HG02970 (cell line): ENCODE results near the gene TINCR.

Experiments
- ATAC-seq: cut with Tn5 transposase; IDR thresholded peaks from one replicate; pipeline ENCODE4 v1.9.1; 2021; ENCODE audit warnings: mild to moderate bottlenecking, moderate library complexity, moderate number of reproducible peaks; ENCODE audit not compliant: unreplicated experiment, low FRiP score

Gene TINCR

DNA sequence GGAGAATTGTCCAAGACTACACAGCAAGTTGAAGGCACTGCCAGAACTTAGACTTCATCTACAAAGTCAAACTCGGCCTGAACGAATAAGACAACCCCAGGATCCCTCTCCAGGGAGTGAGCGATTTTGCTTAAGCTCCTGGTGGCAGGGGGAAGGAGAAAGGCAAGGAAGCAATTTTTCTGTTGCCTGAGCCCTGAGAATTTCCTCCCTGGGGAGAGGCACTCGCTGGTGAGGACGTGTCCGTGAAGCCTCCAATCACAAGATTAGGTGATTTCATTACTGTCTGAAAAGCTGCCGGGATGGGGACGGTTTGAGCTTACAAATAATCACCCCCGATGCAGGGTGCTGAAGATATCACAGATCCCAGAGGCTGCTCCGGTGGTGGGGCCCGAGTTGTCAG lies 45.6 kb downstream of the TINCR start:
- no peak for ATAC-seq

DNA sequence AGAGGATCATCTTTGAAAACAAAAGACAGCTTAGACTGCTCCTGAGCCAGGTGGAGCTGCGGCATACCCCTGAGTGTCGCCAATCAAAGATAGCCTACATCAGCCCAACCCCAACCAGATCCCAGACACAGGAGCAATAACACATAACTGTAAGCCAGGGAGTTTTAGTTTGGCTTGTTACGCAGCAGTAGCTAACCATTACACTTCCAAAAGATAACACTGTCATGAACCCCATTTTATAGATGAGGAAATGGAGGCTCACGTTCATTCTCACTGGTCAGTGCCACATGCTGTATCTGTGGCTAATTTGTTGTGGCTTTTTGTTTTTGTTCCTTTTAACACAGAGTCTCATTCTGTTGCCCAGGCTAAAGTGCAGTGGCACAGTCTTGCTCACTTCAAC lies 47.3 kb downstream of the TINCR start:
- no peak for ATAC-seq

DNA sequence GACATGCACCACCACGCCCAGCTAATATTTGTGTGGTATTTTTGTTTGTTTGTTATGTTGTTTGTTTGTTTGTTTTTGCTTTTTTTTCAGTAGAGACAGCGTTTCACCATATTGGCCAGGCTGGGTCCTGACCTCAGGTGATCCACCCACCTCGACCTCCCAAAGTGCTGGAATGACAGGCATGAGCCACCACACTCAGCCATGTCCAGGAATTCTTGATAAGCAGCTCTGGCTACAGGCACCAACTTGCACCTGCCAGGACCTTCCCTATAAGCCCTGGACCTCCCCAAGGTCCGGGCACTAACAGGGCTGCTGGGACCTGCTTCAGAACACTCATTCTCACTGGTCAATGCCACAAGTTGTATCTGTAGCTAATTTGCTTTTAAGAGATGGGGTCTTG lies 48.7 kb downstream of the TINCR start:
- ATAC-seq = no peak

DNA sequence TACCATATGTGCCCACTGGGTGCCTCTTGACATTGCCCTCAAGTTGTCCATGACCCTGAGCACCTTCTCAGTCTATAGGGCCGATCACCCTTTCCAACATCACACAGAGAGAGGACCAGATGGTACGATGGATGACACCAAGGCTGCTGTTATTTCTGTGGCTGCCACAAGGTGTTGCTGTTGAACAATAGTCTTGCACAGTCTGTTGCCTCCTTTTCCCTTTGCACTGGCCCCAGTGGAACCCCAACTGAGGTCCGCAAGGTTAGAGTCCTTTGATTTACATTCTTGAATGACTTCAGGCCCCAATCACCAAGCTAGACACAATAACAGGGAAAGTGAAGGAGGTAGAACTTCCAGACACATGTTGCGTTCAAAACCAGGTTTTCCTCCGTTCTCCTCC lies 52.0 kb downstream of the TINCR start:
- no peak for ATAC-seq

DNA sequence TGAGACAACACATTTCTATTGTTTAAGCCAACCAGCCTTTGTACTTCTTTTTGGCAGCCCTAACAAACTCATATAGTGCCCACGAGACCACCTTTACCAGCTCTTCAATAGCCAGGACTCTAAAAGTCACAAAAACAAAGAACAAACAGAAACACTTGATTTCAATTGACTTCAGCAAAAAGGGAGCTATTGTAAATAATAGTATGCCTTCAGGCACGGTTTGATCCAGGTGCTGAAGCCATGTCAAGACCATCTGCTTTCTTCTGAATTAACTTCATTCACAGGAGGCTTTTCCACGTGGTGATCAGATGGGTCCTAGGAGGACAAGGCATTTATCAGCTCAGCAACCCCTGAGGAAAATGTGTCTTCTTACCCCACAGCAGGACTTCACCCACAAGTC lies 53.8 kb downstream of the TINCR start:
- no peak for ATAC-seq

DNA sequence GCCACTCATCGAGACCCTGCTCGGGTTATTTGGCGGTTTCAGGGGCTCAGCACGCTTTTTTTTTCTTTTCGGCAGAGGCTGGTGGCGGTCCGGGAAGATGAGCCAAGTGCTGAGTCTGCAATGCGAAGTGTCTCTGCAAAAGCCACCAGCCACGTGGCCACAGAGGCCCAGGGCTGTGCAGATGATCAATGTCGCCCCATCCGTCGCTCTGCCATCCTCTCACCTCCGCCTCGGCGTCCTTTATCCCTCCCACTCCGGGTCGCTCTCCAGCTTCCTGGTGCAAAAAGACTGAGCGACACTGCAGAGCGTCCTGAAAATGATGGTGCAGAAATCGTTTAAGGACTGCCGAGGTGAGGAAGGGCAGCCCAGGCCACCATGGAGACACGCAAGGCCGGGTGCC lies 55.0 kb downstream of the TINCR start:
- no peak for ATAC-seq
